Peyer's patch (tissue), 4 donors: ENCODE data around the gene POLR2I.
A peak's percentile ranks its signal among the peaks of the same experiment; 100 is the strongest.

Experiments
- POLR2A ChIP-seq, 2 donors: fragments of 450-650 bp; IDR thresholded peaks; one replicate each; pipeline ENCODE4 v1.5.1; 2017; ENCODE audit warnings: antibody characterized with exemption in 2 of 2, mild to moderate bottlenecking in 2 of 2, moderate library complexity in 2 of 2
- TF ChIP-seq, protein P1 (sequence below), 6 experiments: fragments of 450-650 bp in 4 of 6; fragments of 200-600 bp in 2 of 6; sonication (generic) in 1 of 6; IDR thresholded peaks; one replicate each; pipeline ENCODE4 v1.5.1; 2017 to 2019; ENCODE audit warnings: antibody characterized with exemption in 6 of 6, mild to moderate bottlenecking in 3 of 6, moderate library complexity in 1 of 6

DNA sequence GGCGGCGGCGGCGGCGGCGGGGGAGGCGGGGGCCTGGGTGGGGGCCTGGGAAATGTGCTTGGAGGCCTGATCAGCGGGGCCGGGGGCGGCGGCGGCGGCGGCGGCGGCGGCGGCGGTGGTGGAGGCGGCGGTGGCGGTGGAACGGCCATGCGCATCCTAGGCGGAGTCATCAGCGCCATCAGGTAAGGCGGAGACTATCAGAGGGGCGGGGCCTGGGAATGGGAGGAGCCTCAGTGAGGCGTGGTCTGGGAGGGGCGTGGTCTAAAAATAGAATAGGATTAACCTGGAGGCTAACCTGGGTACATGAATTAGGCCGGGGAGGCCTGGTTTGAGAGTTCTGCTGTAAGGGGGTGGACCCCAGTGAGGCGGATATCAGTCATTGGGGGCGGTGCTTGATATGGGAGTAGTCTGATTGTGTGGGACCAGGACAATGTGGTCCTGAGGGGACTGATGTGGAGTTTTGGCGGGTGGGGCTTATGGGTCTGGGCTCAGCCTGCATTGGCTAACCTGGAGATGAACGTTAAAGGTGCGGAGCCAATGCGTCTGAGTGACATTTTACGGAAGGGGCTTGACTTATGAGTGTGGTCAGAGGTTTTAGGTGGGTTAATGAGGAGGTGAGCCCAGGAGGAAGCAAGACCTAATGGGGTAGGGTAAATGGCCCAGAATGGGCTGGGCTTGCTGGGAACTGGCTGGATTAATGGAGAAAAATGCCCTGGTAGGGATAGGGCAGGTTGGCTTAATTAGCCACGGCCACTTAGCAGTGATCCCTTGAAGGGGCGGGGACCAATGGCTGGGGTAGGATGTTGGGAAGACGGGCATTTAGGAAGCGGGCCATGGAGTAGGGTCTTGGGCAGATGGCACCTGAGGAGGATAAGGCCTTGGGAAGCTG is 26.6 kb upstream of the POLR2I start:
- TF ChIP-seq, protein P1, sequence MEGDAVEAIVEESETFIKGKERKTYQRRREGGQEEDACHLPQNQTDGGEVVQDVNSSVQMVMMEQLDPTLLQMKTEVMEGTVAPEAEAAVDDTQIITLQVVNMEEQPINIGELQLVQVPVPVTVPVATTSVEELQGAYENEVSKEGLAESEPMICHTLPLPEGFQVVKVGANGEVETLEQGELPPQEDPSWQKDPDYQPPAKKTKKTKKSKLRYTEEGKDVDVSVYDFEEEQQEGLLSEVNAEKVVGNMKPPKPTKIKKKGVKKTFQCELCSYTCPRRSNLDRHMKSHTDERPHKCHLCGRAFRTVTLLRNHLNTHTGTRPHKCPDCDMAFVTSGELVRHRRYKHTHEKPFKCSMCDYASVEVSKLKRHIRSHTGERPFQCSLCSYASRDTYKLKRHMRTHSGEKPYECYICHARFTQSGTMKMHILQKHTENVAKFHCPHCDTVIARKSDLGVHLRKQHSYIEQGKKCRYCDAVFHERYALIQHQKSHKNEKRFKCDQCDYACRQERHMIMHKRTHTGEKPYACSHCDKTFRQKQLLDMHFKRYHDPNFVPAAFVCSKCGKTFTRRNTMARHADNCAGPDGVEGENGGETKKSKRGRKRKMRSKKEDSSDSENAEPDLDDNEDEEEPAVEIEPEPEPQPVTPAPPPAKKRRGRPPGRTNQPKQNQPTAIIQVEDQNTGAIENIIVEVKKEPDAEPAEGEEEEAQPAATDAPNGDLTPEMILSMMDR (IDR thresholded peaks at IDR 0.05) = no peak
- peak; percentile 35 to 75 for TF ChIP-seq POLR2A (IDR thresholded peaks at IDR 0.05)
